Activated T-cell treated with anti-CD3 and anti-CD28 coated beads, Interleukin-2, amount 50 U/mL, for 24 hours (primary cell): ENCODE data around the gene PMF1.
"Not testable (repeated sequence)": the region's sequence is repeated elsewhere in the genome, so short reads cannot be mapped to it uniquely, and the experiment has no call there.

Experiments
- DNase-seq: peaks from one replicate; pipeline ENCODE4 v3.0.0-alpha.2; 2020
- H3K27ac Mint-ChIP-seq: 2 replicates; pipeline ENCODE4 v1.8.0; 2020; ENCODE audit warnings: mild to moderate bottlenecking, mixed read lengths
- H3K27me3 Mint-ChIP-seq: 2 replicates; pipeline ENCODE4 v1.8.0; 2020; ENCODE audit warnings: mixed read lengths
- H3K36me3 Mint-ChIP-seq: 2 replicates; pipeline ENCODE4 v1.8.0; 2020; ENCODE audit warnings: low read depth, mixed read lengths
- H3K4me1 Mint-ChIP-seq: 2 replicates; pipeline ENCODE4 v1.8.0; 2020; ENCODE audit warnings: low read depth, mixed read lengths
- H3K4me3 Mint-ChIP-seq: 2 replicates; pipeline ENCODE4 v1.8.0; 2020; ENCODE audit warnings: mild to moderate bottlenecking, moderate library complexity, mixed read lengths
- H3K9me3 Mint-ChIP-seq: 2 replicates; pipeline ENCODE4 v1.8.0; 2020; ENCODE audit warnings: mixed read lengths

The PMF1 gene

GRCh38 chr1:156212833-156213643 is at the start of gene PMF1:
TSS of gene PMF1 (plus strand) at chr1:156213007. CDS start at chr1:156213016, 9 bp downstream.
- Mint-ChIP-seq H3K9me3 (no peaks in the 10 kb centered on the region), H3K27ac (peak within 1 kb of the TSS; percentile 97), H3K4me1 (peaks cover 43% of the 10 kb centered on the region), H3K4me3 (peak within 1 kb of the TSS; percentile 95), H3K27me3 (no peaks in the 10 kb centered on the region), H3K36me3 (peaks cover 90% of the 10 kb centered on the region)
- peak; percentile 98 for DNase-seq

GRCh38 chr1:156163712-156164111 is 49.1 kb upstream of the PMF1 start:
- Mint-ChIP-seq H3K27ac (no peak overlapping the region), H3K27me3 (no peaks in the 10 kb centered on the region), H3K9me3 (peaks cover 7% of the 10 kb centered on the region), H3K4me1 (peaks cover 61% of the 10 kb centered on the region), H3K4me3 (no peak overlapping the region), H3K36me3 (peaks cover 80% of the 10 kb centered on the region)
- DNase-seq: no peak

GRCh38 chr1:156164125-156164831 is 48.5 kb upstream of the PMF1 start:
- H3K9me3 Mint-ChIP-seq: peaks cover 7% of the 10 kb centered on the region
- no peak overlapping the region for H3K27ac Mint-ChIP-seq
- no peaks in the 10 kb centered on the region for H3K27me3 Mint-ChIP-seq
- peaks cover 79% of the 10 kb centered on the region for H3K36me3 Mint-ChIP-seq
- H3K4me1 Mint-ChIP-seq: peaks cover 55% of the 10 kb centered on the region
- DNase-seq: no peak
- H3K4me3 Mint-ChIP-seq: no peak overlapping the region

- H3K4me3 Mint-ChIP-seq: no peak overlapping the region
- peaks cover 7% of the 10 kb centered on the region for H3K9me3 Mint-ChIP-seq
- DNase-seq: no peak
- H3K4me1 Mint-ChIP-seq: peaks cover 47% of the 10 kb centered on the region
- H3K27me3 Mint-ChIP-seq: no peaks in the 10 kb centered on the region
- H3K36me3 Mint-ChIP-seq: peaks cover 71% of the 10 kb centered on the region
- H3K27ac Mint-ChIP-seq: peak overlapping the region; percentile 57
Observed at GRCh38 chr1:156165083-156165482, 47.7 kb upstream of the PMF1 start.

GRCh38 chr1:156167536-156167935 is 45.3 kb upstream of the PMF1 start:
- peak overlapping the region; percentile 16 for H3K27ac Mint-ChIP-seq
- no peak for DNase-seq
- H3K27me3 Mint-ChIP-seq: no peaks in the 10 kb centered on the region
- no peak overlapping the region for H3K4me3 Mint-ChIP-seq
- peaks cover 59% of the 10 kb centered on the region for H3K36me3 Mint-ChIP-seq
- H3K4me1 Mint-ChIP-seq: peaks cover 26% of the 10 kb centered on the region
- peaks cover 7% of the 10 kb centered on the region for H3K9me3 Mint-ChIP-seq

GRCh38 chr1:156172696-156173470 is 39.9 kb upstream of the PMF1 start:
- Mint-ChIP-seq H3K36me3 (peaks cover 60% of the 10 kb centered on the region), H3K9me3 (no peaks in the 10 kb centered on the region), H3K27ac (peak overlapping the region; percentile 51), H3K4me1 (peaks cover 12% of the 10 kb centered on the region), H3K4me3 (no peak overlapping the region), H3K27me3 (peaks cover 2% of the 10 kb centered on the region)
- DNase-seq: no peak

- DNase-seq: no peak
- Mint-ChIP-seq H3K27ac (no peak overlapping the region), H3K9me3 (no peaks in the 10 kb centered on the region), H3K27me3 (peaks cover 2% of the 10 kb centered on the region), H3K4me1 (peaks cover 21% of the 10 kb centered on the region), H3K36me3 (peaks cover 54% of the 10 kb centered on the region), H3K4me3 (no peak overlapping the region)
Observed at GRCh38 chr1:156176610-156177210, 36.1 kb upstream of the PMF1 start.

GRCh38 chr1:156177919-156178654 is 34.7 kb upstream of the PMF1 start:
- peaks cover 2% of the 10 kb centered on the region for H3K27me3 Mint-ChIP-seq
- no peaks in the 10 kb centered on the region for H3K9me3 Mint-ChIP-seq
- no peak overlapping the region for H3K4me3 Mint-ChIP-seq
- peak overlapping the region; percentile 55 for H3K27ac Mint-ChIP-seq
- DNase-seq: no peak
- peaks cover 17% of the 10 kb centered on the region for H3K4me1 Mint-ChIP-seq
- peaks cover 46% of the 10 kb centered on the region for H3K36me3 Mint-ChIP-seq

GRCh38 chr1:156180471-156180870 is 32.3 kb upstream of the PMF1 start:
- Mint-ChIP-seq H3K36me3 (peaks cover 24% of the 10 kb centered on the region), H3K9me3 (no peaks in the 10 kb centered on the region), H3K27me3 (peaks cover 2% of the 10 kb centered on the region), H3K4me1 (peaks cover 12% of the 10 kb centered on the region), H3K27ac (no peak overlapping the region), H3K4me3 (no peak overlapping the region)
- no peak for DNase-seq

- not testable (repeated sequence) for H3K27me3 Mint-ChIP-seq, H3K4me3 Mint-ChIP-seq, DNase-seq, H3K27ac Mint-ChIP-seq, H3K9me3 Mint-ChIP-seq
- Mint-ChIP-seq H3K36me3 (peaks cover 18% of the 10 kb centered on the region), H3K4me1 (peaks cover 12% of the 10 kb centered on the region)
Observed at GRCh38 chr1:156181391-156181924, 31.3 kb upstream of the PMF1 start.

GRCh38 chr1:156182010-156182779 is 30.6 kb upstream of the PMF1 start:
- not testable (repeated sequence) for H3K27ac Mint-ChIP-seq, H3K27me3 Mint-ChIP-seq, H3K9me3 Mint-ChIP-seq, DNase-seq, H3K4me3 Mint-ChIP-seq
- Mint-ChIP-seq H3K4me1 (peaks cover 11% of the 10 kb centered on the region), H3K36me3 (peaks cover 10% of the 10 kb centered on the region)

GRCh38 chr1:156186347-156187177 is 26.2 kb upstream of the PMF1 start:
- not testable (repeated sequence) for H3K27ac Mint-ChIP-seq, H3K27me3 Mint-ChIP-seq, H3K4me3 Mint-ChIP-seq, H3K36me3 Mint-ChIP-seq, H3K4me1 Mint-ChIP-seq, DNase-seq, H3K9me3 Mint-ChIP-seq
